GM10847 (cell line): ENCODE data around the gene HCN2.

Experiments used
- POLR2A ChIP-seq: IDR thresholded peaks from 2 replicates; pipeline ENCODE4 v1.6.1; 2011; ENCODE audit not compliant: insufficient read length; ENCODE audit errors: extremely low read depth

HCN2 gene

GRCh38 chr19:661427-662196 is 71.9 kb downstream of the HCN2 start:
- TF ChIP-seq POLR2A = no peak

- TF ChIP-seq POLR2A = no peak
Observed at GRCh38 chr19:662207-662961, 72.7 kb downstream of the HCN2 start.

GRCh38 chr19:662962-663681 is 73.4 kb downstream of the HCN2 start, which contains the start of gene RNF126:
Gene RNF126 (minus strand): TSS chr19:663214. CDS start chr19:663121, 93 bp downstream.
- peak; percentile 81 for TF ChIP-seq POLR2A

- no peak for TF ChIP-seq POLR2A
Observed at GRCh38 chr19:663682-664117, 74.0 kb downstream of the HCN2 start.

GRCh38 chr19:664913-665443 is 75.3 kb downstream of the HCN2 start:
- TF ChIP-seq POLR2A = no peak
